ENCODE data around the gene DOCK2.

DNA sequence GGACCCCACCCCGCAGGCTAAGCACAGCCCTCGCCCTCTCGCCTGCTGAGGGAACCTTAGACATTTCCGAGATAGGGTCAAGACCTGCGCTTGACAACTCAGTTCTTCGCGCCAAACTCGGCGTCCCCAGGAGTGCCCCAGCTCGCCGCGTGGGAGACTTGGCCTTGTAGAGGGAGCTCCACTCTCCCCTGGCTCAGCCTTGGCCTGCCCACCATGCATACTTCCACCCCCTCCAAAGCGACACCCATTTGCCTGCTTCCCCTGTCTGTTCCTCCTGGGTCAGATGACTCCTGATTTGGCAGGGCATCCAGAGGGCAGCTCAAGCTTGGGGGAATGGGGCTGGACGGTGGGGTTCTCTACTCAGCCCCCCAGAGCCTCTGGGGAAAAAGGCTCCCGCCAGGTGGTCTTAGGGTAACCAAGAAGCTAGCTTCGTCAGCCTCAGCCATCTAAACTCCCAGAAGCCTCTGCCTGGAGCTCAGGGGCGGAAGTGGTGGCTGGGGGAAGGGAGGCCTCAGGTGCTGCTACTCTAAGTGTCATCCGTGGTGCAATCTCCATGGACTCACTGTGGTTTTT lies 560 bp downstream of the DOCK2 start:
- TF ChIP-seq POLR2A (IDR thresholded peaks at IDR 0.05), result no peak
- no peak for TF ChIP-seq EP300 (IDR thresholded peaks at IDR 0.05)

Data from upper lobe of left lung (tissue), 4 donors.